OCI-LY3 (cell line): ENCODE results near the gene ANP32B.

ENCODE experiments used
- CTCF ChIP-seq: fragments of 200-600, 300-600 bp; sonication (generic); IDR thresholded peaks from 2 replicates; pipeline ENCODE4 v1.5.1; 2014; ENCODE audit warnings: antibody characterized with exemption, low read length, low read depth
- EZH2phosphoT487 ChIP-seq: fragments of 200-600 bp; shearing (Covaris generic); IDR thresholded peaks from 2 replicates; pipeline ENCODE4 v1.6.1; 2018; ENCODE audit warnings: antibody characterized with exemption, mixed run types, low read depth

GRCh38 chr9:98011122-98011521 is 28.0 kb downstream of the ANP32B start:
- TF ChIP-seq CTCF = no peak
- TF ChIP-seq EZH2phosphoT487 = no peak
